Measurements from ENCODE around the gene SLC2A8.
A peak's percentile ranks its signal among the peaks of the same experiment; 100 is the strongest.

The SLC2A8 gene

DNA sequence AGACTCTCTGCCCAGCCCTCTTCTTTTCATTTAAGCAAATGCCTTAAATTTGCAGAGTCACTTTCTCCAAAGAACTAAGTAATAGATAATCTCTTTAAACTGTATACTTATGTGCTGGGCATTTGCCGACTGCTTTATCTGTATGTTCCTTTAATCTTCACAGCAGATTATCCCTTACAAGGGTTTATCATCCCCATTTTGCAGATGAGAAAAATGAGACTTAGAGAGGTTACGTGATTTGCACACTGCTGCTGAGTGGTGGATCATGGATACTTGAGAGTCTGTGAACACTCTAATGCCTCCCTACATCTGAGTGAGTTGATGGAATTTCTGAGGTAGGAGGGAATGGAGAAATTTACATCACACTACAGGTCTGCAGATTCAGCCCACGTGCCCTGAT is 31.4 kb downstream of the SLC2A8 start:
- TF ChIP-seq, protein P1, sequence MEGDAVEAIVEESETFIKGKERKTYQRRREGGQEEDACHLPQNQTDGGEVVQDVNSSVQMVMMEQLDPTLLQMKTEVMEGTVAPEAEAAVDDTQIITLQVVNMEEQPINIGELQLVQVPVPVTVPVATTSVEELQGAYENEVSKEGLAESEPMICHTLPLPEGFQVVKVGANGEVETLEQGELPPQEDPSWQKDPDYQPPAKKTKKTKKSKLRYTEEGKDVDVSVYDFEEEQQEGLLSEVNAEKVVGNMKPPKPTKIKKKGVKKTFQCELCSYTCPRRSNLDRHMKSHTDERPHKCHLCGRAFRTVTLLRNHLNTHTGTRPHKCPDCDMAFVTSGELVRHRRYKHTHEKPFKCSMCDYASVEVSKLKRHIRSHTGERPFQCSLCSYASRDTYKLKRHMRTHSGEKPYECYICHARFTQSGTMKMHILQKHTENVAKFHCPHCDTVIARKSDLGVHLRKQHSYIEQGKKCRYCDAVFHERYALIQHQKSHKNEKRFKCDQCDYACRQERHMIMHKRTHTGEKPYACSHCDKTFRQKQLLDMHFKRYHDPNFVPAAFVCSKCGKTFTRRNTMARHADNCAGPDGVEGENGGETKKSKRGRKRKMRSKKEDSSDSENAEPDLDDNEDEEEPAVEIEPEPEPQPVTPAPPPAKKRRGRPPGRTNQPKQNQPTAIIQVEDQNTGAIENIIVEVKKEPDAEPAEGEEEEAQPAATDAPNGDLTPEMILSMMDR (IDR thresholded peaks at IDR 0.05; ENCODE audit: insufficient read depth, low read length, poor library complexity, severe bottlenecking), result no peak
- H3K27me3 ChIP-seq (replicated peaks; ENCODE audit: control insufficient read depth, insufficient read depth, low read length), result no peaks in the 10 kb centered on the region
- DNase-seq (ENCODE audit: extremely low read depth, insufficient read length), result no peak
- H3K36me3 ChIP-seq (ENCODE audit: control insufficient read depth, insufficient read depth, low read length), result peaks cover 10% of the 10 kb centered on the region
- no peak overlapping the region for H3K4me3 ChIP-seq (replicated peaks; ENCODE audit: low read depth, low read length)

DNA sequence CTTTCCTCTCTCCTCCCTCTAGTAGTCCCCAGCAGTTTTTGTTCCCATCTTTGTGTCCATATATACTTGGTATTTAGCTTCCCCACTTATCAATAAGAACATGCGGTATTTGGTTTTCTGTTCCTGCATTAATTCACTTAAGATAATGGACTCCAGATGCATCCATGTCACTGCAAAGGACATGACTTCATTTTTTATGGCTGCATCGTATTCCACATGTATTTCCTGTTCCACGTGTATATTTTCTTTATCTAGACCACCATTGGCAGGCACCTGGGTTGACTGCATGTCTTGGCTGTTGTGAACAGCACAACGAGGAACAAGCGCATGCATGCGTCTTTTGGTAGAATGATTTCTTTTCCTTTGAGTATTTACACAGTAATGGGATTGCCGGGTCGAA is 33.4 kb downstream of the SLC2A8 start:
- TF ChIP-seq, protein P1 (IDR thresholded peaks at IDR 0.05; ENCODE audit: insufficient read depth, low read length, poor library complexity, severe bottlenecking), result no peak

DNA sequence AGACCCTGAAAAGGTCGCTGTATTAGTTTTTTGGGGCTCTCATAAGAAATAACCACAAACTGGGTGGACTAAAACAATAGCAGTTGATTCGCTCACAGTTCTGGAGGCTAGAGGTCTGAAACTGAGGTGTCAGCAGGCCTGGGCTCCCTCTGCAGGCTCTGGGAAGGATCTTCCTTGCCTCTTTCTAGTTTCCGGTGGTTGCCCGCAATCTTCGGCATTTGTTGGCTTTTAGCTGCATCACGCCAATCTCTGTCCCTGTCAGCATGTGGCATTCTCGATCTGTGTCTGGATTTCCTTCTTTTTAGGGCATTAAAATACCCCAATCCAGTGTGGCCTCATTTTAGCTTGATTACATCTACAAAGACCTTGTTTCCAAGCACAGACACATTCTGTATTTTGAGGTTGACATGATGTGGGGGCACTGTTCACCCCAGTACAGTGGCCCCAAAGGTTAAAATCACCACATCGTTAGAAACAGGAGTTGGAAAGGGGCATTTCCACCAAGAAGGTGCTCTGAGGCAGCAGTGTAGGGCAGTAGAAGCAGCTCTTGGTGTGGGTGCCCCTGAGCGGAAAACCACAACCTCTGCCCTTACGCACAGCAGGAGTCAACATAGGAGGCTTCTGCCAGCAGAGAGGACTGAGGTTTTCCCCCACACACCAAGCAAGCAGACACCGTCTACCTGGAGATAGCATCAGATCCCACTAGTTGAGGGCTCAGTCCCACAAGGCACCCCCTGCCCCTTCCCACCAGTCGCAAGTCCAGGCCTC is 40.7 kb downstream of the SLC2A8 start:
- Histone ChIP-seq H3K4me3 (replicated peaks; ENCODE audit: low read depth, low read length) (no peak overlapping the region), H3K36me3 (ENCODE audit: control insufficient read depth, insufficient read depth, low read length) (peaks cover 43% of the 10 kb centered on the region), H3K27me3 (replicated peaks; ENCODE audit: control insufficient read depth, insufficient read depth, low read length) (no peaks in the 10 kb centered on the region)
- TF ChIP-seq, protein P1 (IDR thresholded peaks at IDR 0.05; ENCODE audit: insufficient read depth, low read length, poor library complexity, severe bottlenecking), result no peak
- no peak for DNase-seq (ENCODE audit: extremely low read depth, insufficient read length)

More for the DNA sequence above, 33.4 kb downstream of the SLC2A8 start:
- H3K36me3 ChIP-seq (ENCODE audit: control insufficient read depth, insufficient read depth, low read length), result peaks cover 20% of the 10 kb centered on the region
- H3K27me3 ChIP-seq (replicated peaks; ENCODE audit: control insufficient read depth, insufficient read depth, low read length), result no peaks in the 10 kb centered on the region
- no peak overlapping the region for H3K4me3 ChIP-seq (replicated peaks; ENCODE audit: low read depth, low read length)
- no peak for DNase-seq (ENCODE audit: extremely low read depth, insufficient read length)

DNA sequence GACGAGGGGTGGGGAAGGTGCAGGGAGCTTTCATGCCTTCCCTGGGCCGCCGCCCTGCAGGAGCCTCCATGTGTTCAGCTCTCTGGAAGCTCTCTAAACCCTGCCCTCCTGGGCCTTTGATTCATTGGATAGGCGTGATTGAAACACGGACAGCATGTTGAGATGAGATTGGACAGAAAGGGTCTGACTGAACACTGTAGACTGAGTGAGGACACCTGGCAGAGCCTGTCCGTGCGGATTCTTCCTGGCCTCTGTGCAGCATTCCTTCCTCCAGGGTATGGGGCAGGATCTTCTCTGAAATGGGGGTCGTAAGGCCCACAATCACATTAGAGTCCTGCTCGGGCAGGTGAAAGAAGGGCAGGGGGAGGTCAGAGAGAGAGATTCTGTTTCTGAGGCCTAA is 41.4 kb downstream of the SLC2A8 start:
- Histone ChIP-seq H3K4me3 (replicated peaks; ENCODE audit: low read depth, low read length) (no peak overlapping the region), H3K27me3 (replicated peaks; ENCODE audit: control insufficient read depth, insufficient read depth, low read length) (no peaks in the 10 kb centered on the region), H3K36me3 (ENCODE audit: control insufficient read depth, insufficient read depth, low read length) (peaks cover 39% of the 10 kb centered on the region)
- DNase-seq (ENCODE audit: extremely low read depth, insufficient read length), result no peak
- TF ChIP-seq, protein P1 (IDR thresholded peaks at IDR 0.05; ENCODE audit: insufficient read depth, low read length, poor library complexity, severe bottlenecking), result no peak

DNA sequence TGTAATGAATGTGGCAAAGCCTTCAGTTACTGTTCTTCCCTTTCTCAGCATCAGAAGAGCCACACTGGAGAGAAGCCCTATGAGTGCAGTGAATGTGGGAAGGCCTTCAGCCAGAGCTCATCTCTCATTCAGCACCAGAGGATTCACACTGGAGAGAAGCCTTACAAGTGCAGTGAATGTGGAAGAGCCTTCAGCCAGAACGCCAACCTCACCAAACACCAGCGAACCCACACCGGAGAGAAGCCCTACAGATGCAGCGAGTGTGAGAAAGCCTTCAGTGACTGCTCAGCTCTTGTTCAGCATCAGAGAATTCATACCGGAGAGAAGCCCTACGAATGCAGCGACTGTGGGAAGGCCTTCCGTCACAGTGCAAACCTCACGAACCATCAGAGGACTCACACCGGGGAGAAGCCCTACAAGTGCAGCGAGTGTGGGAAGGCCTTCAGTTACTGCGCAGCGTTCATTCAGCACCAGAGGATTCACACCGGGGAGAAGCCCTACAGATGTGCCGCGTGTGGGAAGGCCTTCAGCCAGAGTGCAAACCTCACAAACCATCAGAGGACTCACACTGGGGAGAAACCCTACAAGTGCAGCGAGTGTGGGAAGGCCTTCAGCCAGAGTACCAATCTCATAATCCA is 47.4 kb downstream of the SLC2A8 start:
- DNase-seq (ENCODE audit: extremely low read depth, insufficient read length), result peak; percentile 46
- Histone ChIP-seq H3K4me3 (replicated peaks; ENCODE audit: low read depth, low read length) (no peak overlapping the region), H3K36me3 (ENCODE audit: control insufficient read depth, insufficient read depth, low read length) (peaks cover 49% of the 10 kb centered on the region), H3K27me3 (replicated peaks; ENCODE audit: control insufficient read depth, insufficient read depth, low read length) (no peaks in the 10 kb centered on the region)
- TF ChIP-seq, protein P1 (IDR thresholded peaks at IDR 0.05; ENCODE audit: insufficient read depth, low read length, poor library complexity, severe bottlenecking), result no peak
